LoVo (cell line): ENCODE results near the gene SLC15A5.

Source experiments
- DNase-seq: peaks from one replicate; pipeline ENCODE4 v3.0.0-alpha.2; 2016; ENCODE audit warnings: low spot score

The SLC15A5 gene, protein sequence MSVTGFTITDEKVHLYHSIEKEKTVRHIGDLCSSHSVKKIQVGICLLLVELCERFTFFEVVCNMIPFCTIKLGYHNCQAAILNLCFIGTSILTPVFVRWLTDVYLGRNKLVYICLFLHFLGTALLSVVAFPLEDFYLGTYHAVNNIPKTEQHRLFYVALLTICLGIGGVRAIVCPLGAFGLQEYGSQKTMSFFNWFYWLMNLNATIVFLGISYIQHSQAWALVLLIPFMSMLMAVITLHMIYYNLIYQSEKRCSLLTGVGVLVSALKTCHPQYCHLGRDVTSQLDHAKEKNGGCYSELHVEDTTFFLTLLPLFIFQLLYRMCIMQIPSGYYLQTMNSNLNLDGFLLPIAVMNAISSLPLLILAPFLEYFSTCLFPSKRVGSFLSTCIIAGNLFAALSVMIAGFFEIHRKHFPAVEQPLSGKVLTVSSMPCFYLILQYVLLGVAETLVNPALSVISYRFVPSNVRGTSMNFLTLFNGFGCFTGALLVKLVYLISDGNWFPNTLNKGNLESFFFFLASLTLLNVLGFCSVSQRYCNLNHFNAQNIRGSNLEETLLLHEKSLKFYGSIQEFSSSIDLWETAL

DNA sequence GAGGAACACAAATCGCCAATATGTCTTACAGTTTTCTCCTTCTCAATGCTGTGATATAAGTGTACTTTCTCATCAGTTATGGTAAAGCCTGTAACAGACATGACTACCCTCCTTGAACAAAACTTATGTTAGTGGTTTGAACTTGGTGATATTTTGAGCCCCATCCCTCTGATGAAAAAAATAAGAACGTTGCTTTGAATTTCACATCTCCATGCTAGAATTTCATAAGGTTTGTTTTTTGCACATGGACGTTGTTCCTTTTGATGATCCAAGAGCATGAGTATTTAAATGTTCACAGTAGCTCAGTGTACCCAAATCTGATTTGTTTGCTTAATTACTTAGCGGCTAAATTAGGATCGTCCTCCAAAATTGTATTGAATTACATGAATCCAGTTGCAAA, at the start of gene SLC15A5:
Gene SLC15A5 (minus strand): TSS at position 101 of the 400 bp plus-strand sequence. CDS start 0 bp downstream, at position 101.
- DNase-seq: no peak

DNA sequence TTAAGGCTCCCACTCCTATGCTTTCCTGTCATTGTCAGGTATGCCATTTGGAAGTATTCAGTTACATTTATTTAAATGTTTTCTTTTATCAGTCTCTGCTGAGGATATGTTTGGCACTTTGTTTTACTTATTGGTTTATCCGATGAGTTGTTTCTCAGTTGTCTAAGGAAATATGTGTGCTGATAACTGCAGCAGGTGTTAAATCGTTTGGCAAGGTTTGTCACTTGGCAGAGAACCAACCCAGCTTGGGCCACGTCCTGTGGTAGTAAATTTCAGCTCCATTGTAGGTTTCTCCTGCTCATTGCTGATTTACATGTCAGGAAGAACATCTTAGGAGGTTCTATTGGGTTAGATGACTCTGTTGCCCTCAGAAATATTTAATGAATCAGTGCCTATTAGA, 47.9 kb upstream of the SLC15A5 start:
- no peak for DNase-seq

DNA sequence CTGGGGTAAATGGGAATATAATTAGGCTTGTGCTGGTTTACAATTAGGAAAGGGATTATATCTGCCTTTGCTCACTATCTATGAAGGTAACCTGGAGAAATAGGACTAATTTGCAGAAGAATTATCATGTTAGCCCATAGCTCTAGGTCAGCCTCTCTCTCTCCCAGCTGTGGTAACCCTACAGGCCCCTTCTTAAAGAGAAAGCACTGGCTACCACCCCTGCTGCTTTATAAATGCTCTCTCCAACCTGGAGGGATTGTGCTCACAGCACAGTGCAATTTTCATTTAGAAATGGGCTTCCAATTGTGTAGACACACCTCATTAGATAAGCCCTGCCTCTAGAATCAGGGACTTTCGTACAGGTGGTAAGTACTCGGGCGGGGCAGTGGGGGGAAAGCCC, 47.3 kb upstream of the SLC15A5 start:
- no peak for DNase-seq

DNA sequence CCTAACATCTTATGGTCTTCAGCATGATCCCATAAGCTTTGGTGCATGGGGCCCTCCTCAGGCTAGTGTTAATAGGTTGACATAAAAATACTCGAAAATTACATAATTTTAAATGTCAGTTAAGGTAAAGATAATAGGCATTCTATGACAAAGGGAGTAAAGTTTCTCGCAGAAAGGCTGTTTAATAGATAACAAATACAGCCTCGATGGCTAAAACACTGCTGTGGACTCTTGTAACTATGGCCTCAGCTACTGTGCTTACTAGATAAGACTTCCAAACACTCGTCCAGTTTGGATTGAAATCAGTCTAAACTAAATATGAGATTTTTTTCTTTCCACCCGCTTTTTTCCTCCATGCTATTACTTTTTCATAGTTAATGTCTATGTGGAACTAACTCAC, 46.8 kb upstream of the SLC15A5 start:
- DNase-seq: no peak

DNA sequence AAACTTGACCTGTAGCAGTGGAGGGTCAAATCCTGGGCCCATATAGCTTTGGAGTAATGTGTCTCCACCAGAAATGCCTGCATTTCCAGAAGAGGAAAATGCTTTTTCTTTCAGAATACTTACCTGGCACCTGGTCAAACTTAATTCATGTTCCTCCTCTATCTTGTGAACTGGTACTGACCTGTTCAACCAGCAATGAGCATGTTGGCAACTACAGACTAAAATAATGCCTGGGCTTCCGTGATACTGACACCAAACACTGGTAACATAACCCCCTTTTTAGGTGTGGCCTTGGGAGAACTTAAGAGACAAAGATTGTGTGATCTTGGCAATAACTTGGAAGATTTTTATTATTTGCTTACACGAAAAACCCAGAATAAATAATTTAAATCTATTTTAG, 46.2 kb upstream of the SLC15A5 start:
- no peak for DNase-seq

DNA sequence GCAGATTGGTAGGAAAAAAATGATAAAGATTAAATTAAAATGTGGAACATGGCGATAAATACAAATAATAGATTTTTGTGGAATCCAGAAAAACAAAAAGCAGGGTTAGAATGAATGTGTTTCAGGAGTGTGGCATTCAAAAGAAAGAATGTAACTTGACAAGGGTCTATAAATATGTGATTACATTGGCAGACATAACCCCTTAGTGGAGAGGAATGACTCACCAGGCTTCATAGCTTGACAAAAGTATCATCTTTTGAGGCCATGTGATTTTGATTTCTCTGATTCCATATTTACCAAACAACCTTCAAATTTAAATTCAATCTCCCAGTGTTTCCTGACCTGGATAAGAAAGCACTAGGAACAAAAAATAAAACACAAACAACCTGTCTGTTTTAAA, 45.5 kb upstream of the SLC15A5 start:
- DNase-seq: no peak

DNA sequence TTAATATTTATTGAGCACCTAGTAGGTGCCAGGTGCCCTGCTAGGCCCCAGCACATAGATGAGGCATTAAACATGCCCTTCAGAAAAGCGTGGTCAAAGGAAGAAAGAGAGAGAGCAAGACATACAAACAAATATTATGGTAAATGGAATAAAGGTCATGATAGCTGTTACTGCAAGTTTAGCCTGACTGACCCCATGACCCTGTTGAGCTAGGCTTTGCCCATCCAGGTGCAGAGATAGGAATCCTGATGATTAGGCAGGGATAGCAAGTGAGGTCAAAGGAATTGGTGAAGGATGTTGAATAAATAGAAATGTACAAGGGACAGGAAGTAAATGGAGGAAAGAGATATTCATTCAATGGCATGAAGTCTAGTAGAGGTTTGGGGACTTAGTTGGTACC, 33.4 kb upstream of the SLC15A5 start:
- no peak for DNase-seq

DNA sequence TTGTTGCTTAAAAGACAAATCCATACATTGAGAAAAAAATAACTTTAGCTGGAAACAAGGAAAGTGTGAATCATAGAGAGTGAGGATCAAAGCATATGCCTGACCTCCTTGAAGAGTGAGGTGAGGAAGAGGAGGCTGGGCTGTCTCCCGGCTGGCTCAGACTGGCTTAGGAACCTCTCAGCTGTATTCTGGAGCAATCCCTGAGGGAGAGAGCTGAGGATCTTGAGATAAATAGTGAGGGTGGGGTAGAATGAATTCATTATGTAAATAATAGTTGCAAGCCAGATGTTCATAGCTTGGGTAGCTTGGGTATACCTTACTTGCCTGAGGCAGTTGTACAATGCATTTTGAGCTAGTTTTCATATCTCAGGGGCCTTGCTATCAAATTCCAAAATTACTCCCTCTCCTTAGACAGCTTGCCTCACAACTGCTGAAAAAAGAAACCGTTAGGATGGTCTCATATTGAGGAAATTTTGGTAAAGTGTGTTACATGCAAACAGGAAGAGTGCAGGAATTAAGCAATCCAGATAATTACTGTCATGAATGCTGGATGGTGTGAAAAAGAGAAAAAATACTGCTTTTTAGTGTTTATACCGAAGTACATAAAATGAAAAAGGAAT, 30.5 kb upstream of the SLC15A5 start:
- no peak for DNase-seq

DNA sequence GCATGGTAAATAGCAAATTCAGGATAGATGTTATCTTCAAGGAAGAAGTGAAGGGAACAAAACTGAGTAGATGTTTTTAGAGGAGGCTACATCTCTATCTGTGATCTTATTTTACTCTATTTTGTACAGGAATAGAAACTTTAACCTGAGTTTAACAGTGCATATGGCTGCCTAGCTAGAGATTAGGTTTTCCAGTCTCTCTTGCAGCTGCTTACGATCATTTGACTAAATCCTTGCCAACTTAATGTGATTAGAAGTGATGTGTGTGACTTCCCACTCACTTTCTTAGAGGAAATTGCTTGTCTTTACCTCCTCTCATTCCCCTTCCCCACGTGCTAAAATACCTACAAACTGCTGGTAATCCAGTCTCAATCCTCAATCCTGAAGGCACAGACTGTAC, 26.5 kb upstream of the SLC15A5 start:
- no peak for DNase-seq

DNA sequence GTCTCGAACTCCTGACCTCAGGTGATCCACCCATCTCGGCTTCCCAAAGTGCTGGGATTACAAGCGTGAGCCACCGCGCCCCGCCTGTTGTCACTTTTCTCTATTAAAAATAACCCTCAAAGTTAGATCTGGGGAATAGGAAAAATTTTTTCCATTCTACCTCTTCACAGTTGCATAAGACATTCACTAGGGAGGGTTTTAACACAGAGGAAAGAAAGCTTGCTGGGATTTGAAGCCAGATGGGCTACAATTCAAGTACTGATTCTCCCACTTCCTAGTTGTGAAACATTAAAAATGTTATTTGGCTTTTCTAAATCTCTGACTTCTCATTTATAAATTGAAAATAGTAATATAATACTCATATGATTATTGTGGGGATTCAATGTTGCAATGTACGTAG, 23.3 kb upstream of the SLC15A5 start:
- no peak for DNase-seq

DNA sequence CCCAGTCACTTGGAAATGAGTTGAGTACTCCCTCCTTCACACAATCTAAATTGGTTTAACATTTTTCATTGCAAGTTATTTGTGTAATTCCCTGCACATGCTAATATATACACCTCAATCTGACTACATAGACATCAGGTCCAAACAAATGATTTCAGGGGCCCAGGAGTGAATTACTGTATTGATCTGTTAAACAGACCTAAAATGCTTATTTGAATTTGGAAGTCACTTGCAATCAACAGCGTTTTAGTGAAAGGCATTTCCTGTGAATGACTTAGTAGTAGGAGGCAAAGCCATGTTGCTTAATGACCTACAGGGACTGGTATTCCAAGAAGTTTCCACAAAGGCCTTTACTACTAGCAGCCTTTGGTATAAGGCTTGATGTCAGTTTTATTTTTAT, 22.6 kb upstream of the SLC15A5 start:
- no peak for DNase-seq

DNA sequence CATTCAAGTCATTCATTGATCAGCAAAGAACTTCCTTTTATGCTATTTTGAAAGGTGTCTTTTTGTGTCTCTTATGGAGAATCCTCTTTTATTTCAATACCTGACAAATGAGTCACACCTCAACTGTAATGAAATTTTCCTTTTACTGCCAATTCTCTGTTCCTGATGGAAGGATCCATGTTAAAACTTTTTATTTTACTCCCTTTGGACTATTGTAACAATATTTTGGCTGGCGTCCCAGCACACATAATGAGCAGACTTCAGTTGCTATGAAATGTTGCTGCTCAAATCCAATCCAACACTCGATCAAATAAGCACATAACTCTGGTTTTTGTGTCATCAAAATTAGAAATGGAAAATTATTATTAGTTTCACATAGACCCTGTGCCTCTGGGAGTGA, 21.9 kb upstream of the SLC15A5 start:
- no peak for DNase-seq

DNA sequence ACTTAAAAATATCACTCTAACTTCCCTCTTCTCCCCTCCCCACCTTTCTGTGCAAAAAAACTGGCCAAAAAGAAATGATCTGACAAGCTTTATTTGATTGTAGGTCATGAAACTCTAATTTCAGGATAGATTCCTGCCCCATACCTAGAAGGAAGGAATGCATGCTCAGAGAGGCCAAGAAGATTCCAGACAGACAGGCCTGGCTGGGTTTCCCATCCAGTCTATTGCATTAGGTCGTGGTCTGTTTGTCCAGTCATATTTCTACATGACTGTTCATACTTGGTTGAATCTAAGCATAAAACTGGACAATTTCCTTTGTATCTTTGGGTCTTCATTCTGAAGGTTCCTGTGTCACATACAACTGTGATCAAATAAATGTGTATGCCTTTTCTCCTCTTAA, 20.0 kb upstream of the SLC15A5 start:
- DNase-seq: no peak

DNA sequence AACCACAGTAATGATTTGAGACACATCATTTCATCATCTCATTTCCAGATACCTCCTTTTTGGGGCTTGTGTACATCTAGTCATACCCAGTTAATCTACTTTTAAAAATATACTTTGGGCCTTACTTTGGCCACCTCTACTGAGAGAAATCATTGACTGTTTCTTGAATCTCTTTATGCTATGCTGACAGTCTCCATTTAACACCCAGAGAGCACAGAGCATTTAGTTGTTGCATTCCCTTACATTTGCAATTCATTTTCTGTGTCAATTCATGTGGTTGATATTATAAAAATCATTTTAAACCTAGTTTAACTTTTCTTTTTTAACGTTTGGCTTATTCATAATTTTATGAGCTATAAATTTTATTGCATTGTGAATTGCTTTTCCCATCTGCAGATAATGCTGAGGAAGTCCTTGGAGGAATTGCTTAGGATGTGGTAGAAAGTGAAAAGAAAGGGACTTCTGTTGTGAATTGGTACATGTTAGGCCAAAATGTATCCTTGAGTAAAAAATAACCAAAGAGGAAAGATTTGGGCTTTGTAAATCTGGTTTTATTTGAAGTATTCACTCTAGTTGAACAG, 17.0 kb upstream of the SLC15A5 start:
- DNase-seq: no peak

DNA sequence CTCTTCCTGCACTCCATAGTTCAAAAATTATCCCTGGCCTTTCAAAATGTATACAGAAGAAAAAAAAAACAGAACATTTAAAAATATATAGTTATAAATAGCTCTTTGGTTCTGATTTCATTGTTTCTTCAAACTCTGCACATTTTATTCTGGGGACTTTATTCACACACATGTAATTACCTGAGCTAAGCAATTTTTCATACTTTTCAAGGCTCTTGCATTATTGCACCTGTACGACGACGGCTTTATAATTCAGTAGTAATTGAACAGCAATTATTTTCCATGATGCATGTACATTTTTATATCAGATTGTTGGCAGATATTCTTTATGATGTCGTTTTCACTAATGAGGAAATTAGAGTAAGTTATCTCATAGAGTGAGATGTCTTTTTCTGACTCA, 13.5 kb upstream of the SLC15A5 start:
- no peak for DNase-seq

DNA sequence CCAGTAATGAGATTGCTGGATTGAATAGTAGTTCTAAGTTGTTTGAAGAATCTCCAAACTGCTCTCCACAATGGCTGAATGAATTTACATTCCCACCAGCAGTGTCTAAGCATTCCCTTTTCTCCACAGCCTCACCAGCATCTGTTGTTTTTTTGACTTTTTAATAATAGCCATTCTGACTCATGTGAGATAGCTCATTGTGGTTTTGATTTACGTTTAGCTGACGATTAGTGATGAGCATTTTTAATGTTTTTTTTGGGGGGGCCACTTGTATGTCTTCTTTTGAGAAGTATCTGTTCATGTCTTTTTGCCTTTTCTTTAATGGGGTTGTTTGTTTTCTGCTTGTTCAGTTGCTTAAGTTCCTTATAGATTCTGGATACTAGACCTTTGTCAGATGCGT, 8.1 kb upstream of the SLC15A5 start:
- DNase-seq: no peak

DNA sequence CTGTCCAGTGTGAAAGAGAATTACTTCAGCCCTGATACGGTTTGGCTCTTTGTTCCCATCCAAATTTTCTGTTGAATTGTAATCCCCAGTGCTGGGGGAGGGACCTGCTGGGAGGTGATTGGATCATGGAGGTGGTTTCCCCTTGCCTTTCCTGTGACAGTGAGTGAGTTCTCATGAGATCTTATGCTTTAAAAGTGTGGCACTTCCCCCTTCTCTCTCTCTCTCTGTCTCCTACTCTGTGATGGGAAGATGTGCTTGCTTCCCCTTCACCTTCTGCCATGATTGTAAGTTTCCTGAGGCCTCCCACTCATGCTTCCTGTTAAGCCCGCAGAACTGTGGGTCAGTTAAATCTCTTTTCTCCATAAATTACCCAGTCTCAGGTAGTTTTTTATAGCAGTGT, 5.5 kb upstream of the SLC15A5 start:
- DNase-seq: no peak

DNA sequence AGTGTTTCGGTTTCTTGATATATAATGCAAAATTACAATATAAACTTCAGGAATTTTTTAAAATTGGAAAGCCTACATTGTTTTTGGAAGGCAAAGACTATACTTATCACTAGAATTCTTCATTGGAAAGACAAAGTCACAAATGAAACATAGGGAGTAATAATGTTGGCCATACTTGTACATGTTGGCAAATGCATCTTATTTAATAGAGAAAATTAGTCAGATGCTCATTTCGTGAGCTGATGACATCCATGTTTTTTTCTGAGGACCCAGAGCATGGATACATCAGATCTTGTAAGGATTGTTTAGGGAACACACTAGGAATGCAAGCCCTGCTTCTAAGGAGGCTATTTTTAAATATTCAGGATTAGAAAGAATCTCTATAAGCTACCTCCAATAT, 4.6 kb upstream of the SLC15A5 start:
- no peak for DNase-seq

DNA sequence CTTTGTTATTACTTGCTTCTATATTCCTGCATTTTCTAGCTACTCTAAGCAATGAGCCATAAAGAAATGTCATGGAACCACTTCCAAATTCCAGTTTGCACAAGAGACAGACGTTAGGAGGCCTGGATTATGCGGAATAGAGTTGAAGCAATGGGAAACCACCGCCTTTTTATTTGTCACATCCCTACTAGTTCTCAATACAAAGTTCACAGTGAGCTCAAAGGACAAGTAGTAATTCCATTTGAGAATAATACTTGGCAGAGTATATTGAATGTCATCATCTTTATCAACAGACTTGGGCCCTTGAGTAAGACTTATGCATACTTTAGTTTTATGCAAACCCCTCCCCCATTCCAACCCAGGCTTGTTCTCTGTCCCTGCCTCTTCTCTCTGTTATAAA, 3.7 kb upstream of the SLC15A5 start:
- DNase-seq: no peak

DNA sequence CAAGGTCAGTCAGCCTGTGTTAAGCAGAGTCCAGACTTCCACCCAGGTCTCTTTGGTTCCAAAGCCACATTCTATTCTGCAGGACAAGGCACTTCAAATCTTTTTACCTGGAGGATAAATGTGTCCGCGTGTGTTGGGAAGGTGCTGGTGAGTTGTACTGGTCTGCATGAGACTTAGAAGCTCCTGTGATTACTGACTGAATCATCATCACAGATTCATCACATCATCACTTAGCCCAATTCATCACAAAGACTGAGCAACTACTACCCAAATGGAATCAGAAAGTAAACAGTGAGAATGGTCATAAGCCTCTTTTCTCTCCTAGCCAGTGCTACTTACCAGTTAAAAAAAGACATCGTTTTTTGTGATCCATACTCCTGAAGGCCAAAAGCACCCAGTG, 5.3 kb downstream of the SLC15A5 start:
- DNase-seq: no peak

DNA sequence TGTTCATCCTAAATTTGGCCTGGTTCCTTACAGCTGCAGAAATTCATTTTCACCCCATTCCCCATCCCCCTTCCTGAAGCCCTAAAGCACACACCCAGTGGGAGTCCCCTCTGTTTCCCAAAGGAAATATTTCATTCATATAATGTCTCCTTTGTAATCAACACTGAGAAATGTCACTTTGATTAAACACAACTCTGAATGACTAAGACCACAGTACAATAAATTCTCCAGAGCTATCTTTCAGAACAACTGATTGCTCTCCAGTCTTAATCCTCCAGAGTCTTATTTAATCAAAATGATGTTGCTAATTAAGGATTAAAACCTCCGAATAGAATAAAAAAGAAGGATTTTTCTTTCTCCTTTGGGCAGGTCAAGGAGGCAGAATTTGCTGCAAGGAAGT, 6.4 kb downstream of the SLC15A5 start:
- DNase-seq: no peak

DNA sequence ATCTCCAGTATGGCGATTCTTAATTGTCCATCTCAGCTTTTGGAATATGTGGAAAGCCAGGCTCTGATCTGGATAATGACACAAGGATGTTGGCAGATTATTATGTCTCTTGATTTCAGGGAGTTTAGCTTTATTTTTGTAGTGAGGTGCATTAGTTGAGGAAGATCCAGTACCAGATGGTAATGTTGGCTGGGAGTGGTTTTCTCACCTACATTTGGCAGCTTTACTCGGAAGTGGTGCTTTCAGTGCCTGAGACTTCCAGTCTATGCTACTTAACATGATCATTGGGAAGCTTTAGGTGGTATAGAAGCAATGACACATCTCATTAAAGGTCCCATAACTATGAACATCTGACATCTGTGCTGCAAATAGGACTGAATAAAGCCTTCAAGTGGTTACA, 7.5 kb downstream of the SLC15A5 start:
- no peak for DNase-seq

DNA sequence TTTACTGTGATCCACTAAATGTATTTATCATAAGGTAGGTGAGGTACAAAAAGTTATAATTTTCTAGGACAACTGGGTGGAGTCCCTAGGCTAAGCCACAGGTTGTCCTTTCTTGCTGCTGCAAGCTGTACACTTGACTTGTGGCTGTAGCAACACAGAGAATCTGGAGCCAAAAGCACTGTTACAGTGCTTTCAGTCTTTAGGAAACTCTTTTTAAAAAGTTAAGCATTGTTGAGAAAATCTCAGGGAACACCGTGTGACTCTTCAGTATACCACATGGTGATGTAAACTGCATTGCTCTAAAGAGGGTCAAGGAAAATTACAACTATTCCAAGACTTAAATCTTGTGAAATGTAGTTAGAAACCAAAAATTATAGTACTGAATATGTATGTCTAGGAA, 11.4 kb downstream of the SLC15A5 start:
- no peak for DNase-seq
